HG03139 (cell line): ENCODE data around the gene GALNT17.

Experiments
- ATAC-seq: cut with Tn5 transposase; IDR thresholded peaks from one replicate; pipeline ENCODE4 v1.9.1; 2021; ENCODE audit not compliant: unreplicated experiment

Gene GALNT17

GRCh38 chr7:71132127-71132376, at the start of gene GALNT17:
TSS of gene GALNT17 (plus strand) at chr7:71132144.
- no peak for ATAC-seq

DNA sequence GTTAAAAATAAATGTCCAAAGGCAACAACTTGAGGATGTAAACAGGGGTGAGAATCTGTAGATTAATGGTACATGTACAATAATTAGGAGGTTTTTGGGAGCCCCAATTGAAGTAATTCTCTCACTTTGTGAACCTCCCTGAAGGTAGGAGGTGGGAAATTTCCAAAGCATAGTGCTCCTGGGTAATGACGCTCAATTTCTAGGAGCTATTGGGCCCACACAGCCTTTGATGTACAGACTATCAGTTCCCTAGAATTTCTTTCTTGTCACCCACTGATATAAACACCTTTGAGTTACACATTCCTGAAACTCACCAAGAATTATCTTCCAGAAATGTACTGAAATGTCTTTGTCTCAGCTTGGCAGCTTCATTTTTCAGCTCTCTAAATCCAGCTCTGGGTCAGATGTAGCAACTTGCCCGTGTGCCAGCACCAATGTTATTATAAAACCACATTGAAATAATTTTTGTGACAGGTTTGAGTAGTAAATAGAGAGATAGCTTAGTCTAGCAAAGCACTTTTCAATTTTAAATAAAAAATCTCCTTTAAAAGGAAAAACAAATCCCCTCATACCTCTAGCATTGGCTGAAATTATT, 36.6 kb upstream of the GALNT17 start:
- ATAC-seq: no peak

- no peak for ATAC-seq
Observed at GRCh38 chr7:71096351-71096750, 35.6 kb upstream of the GALNT17 start.

DNA sequence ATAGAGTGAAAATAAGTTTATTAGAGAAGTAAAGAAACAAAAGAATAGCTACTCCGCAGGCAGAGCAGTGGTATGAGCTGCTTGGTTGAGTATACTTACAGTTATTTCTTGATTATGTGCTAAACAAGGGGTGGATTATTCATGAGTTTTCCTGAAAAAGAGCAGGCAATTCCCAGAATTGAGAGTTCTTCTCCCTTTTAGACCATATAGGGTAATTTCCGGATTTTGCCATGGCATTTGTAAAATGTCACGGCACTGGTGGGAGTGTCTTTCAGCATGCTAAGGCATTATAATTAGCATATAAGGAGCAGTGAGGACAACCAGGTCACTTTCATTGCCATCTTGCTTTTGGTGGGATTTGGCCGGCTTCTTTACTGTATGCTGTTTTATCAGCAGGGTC, 25.7 kb upstream of the GALNT17 start:
- ATAC-seq: no peak

- no peak for ATAC-seq
Observed at GRCh38 chr7:71112436-71112835, 19.5 kb upstream of the GALNT17 start.

GRCh38 chr7:71120096-71120495, 11.8 kb upstream of the GALNT17 start:
- no peak for ATAC-seq

DNA sequence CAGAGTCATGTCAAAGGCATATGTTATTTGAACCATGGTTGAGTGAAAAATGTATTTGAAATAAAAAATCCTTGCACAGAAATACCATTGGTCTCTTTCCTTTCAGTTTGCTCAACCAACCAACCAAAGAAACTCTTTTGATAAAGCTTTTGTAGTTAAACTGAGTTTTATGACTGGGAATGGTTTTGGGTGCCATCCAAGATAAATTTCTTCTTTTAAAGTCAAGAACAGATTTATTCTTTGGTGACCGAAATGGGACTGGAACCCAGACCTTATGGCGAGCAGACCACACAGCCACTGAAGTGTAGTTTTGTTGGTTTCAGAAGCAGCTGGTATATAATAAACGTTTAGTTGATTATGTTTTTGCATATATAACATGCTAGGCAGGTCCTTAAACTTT, 2.8 kb upstream of the GALNT17 start:
- no peak for ATAC-seq

DNA sequence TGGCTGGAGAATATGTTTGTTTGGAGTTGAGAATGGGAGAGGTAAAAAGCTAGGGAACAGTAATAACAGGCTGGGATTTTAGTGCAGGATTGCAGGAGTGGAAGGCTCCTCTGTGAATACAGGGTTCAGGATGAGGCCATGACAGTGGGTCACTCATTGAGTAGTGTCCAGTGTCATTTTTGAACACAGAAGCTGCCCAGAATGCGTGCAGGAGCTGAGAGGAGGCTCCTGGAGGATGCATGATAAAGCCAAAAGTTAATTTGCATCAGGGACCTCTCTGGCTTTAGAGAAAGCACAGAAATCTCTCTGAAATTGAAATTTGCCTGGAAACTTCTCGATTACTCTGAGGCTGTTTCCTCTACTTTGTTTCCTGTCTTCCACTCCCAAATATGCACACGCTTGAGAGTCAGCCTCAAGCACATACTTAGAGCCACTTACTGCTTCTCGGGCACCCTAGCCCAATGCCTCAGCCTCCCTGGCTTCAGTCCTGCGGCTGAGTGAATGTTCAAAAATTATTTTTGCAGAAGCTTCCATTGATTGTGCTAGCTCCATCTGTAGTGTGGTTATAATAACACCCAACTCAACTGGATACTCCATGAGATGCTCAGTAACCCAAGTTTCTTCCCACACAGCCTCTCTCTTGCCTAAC, 1.8 kb upstream of the GALNT17 start:
- no peak for ATAC-seq

- ATAC-seq: no peak
Observed at GRCh38 chr7:71131256-71132126, 453 bp upstream of the GALNT17 start.

GRCh38 chr7:71132377-71133231, 660 bp downstream of the GALNT17 start:
- no peak for ATAC-seq

DNA sequence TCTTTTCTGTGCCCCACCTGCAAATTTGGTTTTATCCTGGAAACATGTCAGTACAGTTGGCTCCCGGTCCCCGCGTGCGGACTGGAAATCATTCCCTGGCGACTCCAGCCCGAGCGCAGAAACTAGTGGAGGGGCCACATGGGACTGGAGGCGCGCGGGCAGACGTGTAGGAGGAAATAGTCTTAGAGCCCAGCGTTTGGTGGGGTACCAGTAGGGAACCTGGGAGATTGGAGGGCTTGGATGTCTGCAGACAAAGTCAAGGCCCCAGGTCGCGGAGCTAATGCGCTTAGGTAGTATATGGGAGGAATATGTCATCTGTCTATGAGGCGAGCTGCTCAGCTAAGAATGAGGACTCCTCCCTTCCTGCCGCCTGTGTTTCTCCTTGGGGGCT, 1.3 kb downstream of the GALNT17 start:
- no peak for ATAC-seq

DNA sequence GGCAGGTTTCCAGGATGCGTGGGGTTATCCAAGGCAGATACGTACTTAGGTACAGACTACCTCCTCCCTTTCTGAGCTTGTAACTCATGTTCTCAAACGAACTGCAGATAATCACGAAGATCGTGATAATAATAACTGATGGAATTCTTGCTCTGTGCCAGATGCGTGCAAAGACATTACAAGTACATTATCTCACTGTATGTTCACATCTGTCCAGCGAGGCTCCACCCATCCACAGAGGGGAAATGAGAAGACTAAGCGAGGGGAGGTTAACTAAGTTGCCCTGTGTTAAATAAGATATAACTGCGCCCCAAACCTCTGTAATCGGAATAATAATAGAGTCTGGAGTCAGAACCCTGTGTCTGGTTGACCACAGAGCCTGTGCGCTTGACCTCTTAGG, 1.9 kb downstream of the GALNT17 start:
- ATAC-seq: no peak

DNA sequence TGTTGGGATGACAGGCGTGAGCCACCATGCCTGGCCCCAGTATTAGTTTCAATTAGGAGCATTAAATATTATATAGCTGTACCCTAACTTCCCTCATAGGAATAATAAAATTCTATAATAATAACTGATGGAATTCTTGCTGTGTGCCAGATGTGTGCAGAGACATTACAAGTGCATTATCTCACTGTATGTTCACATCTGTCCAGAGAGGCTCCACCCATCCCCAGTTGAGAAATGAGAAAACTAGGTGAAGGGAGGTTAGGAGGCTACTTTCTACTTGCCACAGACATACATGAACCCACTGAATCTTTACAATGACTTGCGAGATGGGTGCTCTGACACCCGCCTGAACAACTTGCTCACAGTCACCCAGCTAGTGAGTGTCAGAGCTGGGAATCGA, 3.2 kb downstream of the GALNT17 start:
- ATAC-seq: no peak

GRCh38 chr7:71135663-71136062, 3.7 kb downstream of the GALNT17 start:
- no peak for ATAC-seq

DNA sequence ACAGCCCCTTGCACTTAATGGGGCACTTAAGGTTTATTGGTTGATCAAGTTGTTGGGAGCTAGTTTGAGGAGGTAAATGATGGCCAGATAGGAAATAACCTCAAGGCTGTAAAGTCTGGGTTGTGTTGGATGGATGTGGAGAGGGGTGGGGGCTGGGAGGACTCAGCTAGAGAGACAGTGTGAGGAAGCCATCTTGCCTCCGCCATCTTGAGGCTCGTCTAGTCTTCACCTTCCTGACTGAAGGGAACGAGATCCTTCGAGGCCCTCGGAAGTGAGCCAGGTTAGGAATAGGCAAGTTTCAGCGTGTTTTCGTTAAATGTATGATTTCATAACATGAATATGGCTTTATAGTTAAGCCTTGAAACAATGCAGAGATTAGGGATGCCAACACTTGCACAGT, 5.5 kb downstream of the GALNT17 start:
- no peak for ATAC-seq

- ATAC-seq: no peak
Observed at GRCh38 chr7:71140264-71140663, 8.3 kb downstream of the GALNT17 start.

GRCh38 chr7:71144963-71145362, 13.0 kb downstream of the GALNT17 start:
- ATAC-seq: no peak

- no peak for ATAC-seq
Observed at GRCh38 chr7:71145906-71146901, 14.3 kb downstream of the GALNT17 start.

- ATAC-seq: no peak
Observed at GRCh38 chr7:71148098-71148497, 16.2 kb downstream of the GALNT17 start.

DNA sequence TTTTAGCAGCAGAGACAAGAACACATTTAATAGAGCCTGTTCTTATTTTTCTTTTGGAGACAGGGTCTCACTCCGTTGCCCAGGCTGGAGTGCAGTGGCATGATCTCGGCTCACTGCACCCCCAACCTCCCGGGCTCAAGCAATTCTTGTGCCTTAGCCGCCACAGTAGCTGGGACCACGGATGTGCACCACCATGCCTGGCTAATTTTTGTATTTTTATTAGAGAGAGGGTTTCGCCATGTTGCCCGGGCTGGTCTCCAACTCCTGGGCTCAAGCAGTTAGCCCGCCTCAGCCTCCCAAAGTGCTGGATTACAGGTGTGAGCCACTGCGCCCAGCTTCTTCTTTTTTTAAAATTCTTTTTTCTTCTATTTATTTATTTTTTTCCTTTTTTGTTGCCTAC, 23.3 kb downstream of the GALNT17 start:
- no peak for ATAC-seq
